LoVo (cell line): ENCODE measurements around the gene DHX9.

Experiments used
- DNase-seq: peaks from one replicate; pipeline ENCODE4 v3.0.0-alpha.2; 2016; ENCODE audit warnings: low spot score

Gene DHX9

GRCh38 chr1:182841368-182841988, 2.3 kb downstream of the DHX9 start:
- no peak for DNase-seq

GRCh38 chr1:182842265-182842664, 3.1 kb downstream of the DHX9 start:
- no peak for DNase-seq

DNA sequence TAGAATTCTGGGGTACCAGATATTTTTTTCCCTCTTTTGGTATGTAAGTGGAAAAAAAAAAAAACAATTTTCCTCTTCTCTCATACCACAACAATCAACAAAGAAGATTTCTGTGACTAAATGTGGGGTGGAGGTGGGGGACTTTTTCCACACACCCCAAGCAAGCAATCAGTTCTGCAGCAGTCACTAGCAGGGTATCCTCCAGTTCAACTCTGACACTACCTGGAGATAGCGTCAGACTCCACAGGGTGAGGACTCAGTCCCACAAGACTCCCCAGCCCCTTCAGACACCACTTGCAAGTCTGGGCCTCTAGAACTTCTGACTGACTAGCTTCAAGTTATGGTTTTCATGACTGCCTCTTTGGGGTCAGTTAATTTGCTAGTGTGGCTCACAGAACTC, 6.2 kb downstream of the DHX9 start:
- DNase-seq, result no peak

- DNase-seq, result no peak
These were observed 6.7 kb downstream of the DHX9 start for GRCh38 chr1:182845894-182846293.

GRCh38 chr1:182847105-182847504, 8.0 kb downstream of the DHX9 start:
- no peak for DNase-seq

DNA sequence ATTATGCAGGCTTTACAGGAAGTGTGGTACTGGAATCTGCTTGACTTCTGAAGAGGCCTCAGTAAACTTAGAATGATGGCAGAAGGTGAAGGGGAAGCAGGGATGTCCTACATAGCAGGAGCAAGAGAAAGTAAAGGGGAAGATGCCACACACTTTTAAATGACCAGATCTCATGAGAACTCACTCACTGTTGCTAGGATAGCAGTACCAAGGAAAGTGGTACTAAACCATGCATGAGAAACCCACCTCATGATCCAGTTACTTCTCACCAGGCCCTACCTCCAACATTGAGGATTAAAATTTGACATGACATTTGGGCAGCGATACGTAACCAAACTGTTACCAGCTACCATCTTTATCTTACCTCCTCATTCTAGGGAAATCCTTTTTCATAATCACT, 9.6 kb downstream of the DHX9 start:
- DNase-seq, result no peak

DNA sequence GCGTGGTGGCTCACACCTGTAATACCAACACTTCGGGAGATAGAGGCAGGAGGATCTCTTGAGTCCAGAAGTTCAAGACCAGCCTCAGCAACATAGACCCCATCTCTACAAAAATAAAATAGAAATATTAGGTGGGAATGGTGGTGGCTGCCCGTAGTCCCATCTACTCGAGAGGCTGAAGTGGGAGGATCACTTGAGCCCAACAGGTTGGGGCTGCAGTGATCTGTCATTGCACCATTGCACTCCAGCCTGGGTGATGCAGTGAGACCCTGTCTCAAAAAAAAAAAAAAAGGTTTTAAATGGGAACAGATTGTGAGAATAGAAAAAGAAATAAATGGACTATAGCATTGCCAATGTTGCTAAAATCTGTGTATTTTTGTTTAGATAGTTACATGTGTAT, 11.2 kb downstream of the DHX9 start:
- no peak for DNase-seq

GRCh38 chr1:182851825-182852224, 12.7 kb downstream of the DHX9 start:
- DNase-seq, result no peak

- DNase-seq, result no peak
These were observed 16.8 kb downstream of the DHX9 start for GRCh38 chr1:182855911-182856310.

DNA sequence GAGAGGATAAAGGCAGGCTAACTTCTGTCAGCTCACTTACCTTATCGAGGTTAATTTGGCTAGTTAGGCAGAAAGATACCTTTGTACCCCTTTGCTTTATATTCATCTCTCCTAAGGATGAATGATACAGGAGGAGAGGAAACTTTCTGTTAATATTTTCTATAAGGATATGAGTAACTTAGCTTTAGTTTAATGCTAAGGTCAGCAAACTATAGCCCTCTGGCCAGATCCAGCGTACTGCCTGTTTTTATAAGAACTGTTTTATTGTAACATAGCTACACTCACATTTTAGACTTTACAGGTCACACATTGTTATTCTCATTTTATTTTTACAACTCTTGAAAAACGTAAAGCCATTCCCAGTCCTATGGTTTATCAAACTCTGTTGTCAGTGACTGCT, 18.1 kb downstream of the DHX9 start:
- DNase-seq, result no peak

DNA sequence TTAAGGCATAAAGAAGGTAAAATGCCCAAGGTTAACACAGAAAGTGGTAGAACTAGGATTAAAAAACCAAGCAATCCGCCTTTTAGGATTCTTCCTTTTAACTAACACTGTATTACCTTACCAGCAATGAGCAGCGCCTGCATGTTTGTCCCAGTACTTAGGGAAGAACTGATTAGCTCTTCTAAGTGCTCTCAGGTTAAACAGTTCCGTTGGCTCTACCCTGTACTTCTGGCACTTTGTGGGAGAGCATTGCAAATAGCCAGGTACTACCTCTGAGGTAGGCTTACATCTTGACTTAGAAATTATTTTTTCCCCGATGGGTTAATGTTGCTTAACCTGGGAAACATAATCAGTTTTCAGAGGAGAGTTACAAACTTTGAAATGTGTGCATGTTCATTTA, 21.5 kb downstream of the DHX9 start:
- DNase-seq, result no peak

GRCh38 chr1:182861994-182862393, 22.8 kb downstream of the DHX9 start:
- DNase-seq, result no peak

DNA sequence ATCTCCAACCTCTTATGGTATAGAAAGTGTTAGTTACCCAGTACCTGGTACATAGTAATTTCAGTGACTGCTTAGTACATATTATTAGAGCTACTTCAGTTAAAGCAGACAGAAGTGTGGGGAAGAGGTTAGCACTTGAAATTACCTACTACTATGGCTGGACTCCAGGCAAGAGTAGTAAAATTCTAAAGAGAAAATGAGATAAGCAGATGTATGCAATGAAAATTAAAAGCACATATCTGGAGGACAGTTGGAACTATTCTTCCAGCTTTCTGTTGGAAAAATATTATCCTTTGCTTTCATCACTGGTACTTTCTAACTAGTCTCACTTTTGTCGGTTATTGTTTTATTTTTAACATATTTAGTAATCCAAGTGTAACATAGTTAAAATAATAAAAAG, 23.7 kb downstream of the DHX9 start:
- no peak for DNase-seq

DNA sequence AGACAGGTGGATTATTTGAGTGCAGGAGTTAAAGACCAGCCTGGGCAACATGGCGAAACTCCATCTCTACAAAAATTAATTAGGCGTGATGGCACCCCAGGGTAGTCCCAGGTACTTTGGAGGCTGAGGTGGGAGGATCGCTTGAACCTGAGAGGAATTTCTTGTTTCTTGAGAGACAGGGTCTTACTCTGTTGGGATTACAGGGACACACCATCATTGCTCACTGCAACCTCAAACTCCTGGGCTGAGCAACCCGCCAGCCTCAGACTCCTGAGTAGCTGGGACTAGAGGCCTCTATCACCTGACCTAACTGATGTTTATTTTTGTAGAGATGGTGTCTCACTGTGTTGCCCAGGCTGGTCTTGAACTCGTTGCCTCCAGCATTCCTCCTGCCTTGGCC, 24.8 kb downstream of the DHX9 start:
- DNase-seq, result no peak

- no peak for DNase-seq
These were observed 28.7 kb downstream of the DHX9 start for GRCh38 chr1:182867861-182868260.

DNA sequence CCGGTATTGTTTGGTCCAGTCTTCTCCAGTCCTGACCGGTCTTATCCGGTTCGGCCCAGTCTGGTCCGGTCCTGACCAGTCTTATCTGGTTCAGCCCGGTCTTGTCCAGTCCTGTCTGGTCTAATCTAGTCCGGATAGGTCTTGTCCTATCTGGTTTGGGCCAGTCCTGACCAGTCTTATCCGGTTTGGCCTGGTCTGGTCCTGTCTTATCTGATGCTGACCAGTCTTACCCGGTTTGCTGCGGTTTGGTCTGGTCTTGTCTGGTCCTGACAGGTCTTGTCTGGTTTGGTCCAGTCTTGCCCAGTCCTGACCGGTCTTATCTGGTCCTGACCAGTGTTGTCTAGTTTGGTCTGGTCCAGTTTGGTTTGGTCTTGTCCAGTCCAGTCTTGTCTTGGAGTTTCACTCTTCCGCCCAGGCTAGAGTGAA, 30.1 kb downstream of the DHX9 start:
- no peak for DNase-seq

- DNase-seq, result no peak
These were observed 33.7 kb downstream of the DHX9 start for GRCh38 chr1:182872881-182873280.

DNA sequence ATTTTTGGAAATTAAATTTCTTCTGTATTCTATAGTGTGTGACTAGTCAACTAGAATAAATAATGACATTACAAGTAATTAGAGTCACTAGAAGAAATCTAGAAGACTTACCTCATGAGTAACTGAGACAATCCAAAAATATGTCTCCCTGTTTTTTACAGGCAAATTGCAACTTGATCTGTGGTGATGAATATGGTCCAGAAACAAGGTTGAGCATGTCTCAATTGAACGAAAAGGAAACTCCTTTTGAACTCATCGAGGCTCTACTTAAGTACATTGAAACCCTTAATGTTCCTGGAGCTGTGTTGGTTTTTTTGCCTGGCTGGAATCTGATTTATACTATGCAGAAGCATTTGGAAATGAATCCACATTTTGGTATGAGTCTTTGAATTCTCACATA, 36.7 kb downstream of the DHX9 start:
- DNase-seq, result no peak

DNA sequence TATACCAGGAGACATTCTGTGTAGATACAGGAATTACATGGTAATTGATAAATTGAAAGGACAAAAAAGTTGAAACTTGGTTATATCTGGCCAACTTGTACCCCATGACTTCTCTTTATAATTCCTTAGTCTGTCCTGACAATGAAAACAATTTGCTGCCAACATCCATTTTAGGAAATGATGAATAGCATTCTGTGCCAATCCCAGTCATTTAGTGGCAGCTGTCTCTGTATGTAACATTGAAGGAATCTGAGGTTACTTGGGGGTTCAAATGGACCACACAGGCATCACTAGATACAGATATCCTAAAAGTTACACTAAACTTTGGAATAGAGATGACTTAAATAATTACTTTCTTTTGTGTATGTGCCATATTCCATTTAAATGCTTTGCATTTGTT, 38.2 kb downstream of the DHX9 start:
- DNase-seq, result no peak

- DNase-seq, result no peak
These were observed 38.7 kb downstream of the DHX9 start for GRCh38 chr1:182877842-182878241.

DNA sequence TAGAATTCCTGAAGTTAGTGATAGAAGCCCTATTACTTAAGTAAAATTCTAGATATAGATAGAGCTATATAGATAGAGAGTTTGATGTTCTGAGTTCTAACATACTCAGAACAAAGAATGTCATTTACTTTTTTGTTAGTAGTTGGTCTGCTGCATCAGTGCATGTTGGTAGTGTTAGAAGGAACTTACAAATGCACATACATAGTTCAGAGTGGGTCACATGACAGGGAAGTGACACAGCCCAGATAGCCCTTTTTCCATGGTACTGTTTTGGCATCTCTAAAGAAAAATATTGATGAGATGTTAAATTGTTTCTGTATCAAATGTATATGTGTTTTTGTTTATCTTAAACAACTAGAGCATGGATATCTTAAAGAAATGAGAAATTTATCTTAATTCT, 45.7 kb downstream of the DHX9 start:
- DNase-seq, result no peak

DNA sequence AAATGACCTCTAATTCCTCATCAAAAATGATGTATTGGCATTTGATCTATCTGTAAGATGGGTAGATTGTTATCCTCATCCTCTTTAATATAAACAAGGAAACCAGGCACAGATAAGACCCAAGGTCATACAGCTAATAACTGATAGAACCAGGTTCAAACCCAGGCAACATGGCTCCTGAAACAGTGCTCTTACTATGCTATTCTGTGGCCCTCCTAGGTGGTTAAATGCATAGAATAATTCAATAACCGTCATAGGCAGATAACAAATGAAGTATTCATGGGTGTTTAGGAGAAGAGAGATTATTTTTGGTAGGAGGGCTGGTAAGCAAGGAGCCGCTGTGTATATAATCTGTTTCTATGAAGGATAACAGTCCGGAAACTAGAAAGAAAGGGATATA, 46.4 kb downstream of the DHX9 start:
- no peak for DNase-seq

DNA sequence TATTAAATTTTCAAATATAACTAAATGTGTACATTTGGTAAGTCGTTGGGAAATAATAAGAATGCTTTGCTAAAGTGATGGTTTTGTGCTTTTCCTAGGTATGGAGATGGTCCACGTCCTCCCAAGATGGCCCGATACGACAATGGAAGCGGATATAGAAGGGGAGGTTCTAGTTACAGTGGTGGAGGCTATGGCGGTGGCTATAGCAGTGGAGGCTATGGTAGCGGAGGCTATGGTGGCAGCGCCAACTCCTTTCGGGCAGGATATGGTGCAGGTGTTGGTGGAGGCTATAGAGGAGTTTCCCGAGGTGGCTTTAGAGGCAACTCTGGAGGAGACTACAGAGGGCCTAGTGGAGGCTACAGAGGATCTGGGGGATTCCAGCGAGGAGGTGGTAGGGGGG, 47.8 kb downstream of the DHX9 start:
- no peak for DNase-seq

GRCh38 chr1:182888736-182889531, 49.8 kb downstream of the DHX9 start:
- no peak for DNase-seq
